Suprapubic skin (tissue), 3 donors: ENCODE results near the gene SLC25A15.

Experiments
- CTCF ChIP-seq, 2 donors: fragments of 200-600 bp in 1 of 2; fragments of 450-650 bp in 1 of 2; sonication (generic) in 1 of 2; IDR thresholded peaks; one replicate each; pipeline ENCODE4 v1.5.1; 2016 to 2019; ENCODE audit warnings: antibody characterized with exemption in 2 of 2, mild to moderate bottlenecking in 1 of 2, moderate library complexity in 1 of 2
- POLR2AphosphoS5 ChIP-seq, 3 donors: sonication (generic); formaldehyde crosslinking; IDR thresholded peaks; one replicate each; pipeline ENCODE4 v1.6.1; 2017; ENCODE audit warnings: antibody characterized with exemption in 3 of 3

GRCh38 chr13:40762849-40763248 lies 26.6 kb upstream of the SLC25A15 start:
- TF ChIP-seq CTCF (IDR thresholded peaks at IDR 0.05), result no peak
- TF ChIP-seq POLR2AphosphoS5 (IDR thresholded peaks at IDR 0.05), result no peak
